Thyroid gland (tissue), 4 donors: ENCODE data around the gene MORN1. TPM values are rescaled to one million over a fixed set of nuclear protein-coding genes. Genes with fewer than 3 reads are reported as not detected.

Experiments used
- DNase-seq, 2 donors: peaks; one replicate each; pipeline ENCODE4 v3.0.0-alpha.2; 2019
- H3K27ac ChIP-seq, 3 donors: fragments of 200-600 bp; sonication (generic); 1 replicate in 2 of 3; 2 replicates in 1 of 3; pipeline ENCODE4 v1.5.1; 2016 to 2019; ENCODE audit warnings: mild to moderate bottlenecking in 1 of 3, moderate library complexity in 1 of 3
- H3K27me3 ChIP-seq: fragments of 200-600 bp; sonication (generic); one replicate; pipeline ENCODE4 v1.5.1; 2019
- H3K36me3 ChIP-seq, 2 donors: fragments of 200-600 bp; sonication (generic); one replicate each; pipeline ENCODE4 v1.5.1; 2016 to 2019
- H3K4me1 ChIP-seq, 2 donors: fragments of 200-600 bp; sonication (generic); one replicate each; pipeline ENCODE4 v1.5.1; 2017 to 2019
- H3K4me3 ChIP-seq, 3 donors: fragments of 200-600 bp; sonication (generic); replicated peaks in 1 of 3; 1 replicate in 2 of 3; 2 replicates in 1 of 3; pipeline ENCODE4 v1.5.1; 2016; ENCODE audit warnings: mild to moderate bottlenecking in 1 of 3
- H3K9me3 ChIP-seq: fragments of 200-600 bp; sonication (generic); one replicate; pipeline ENCODE4 v1.5.1; 2017
- CTCF ChIP-seq, 6 experiments: fragments of 200-600 bp in 3 of 6; fragments of 450-650 bp in 3 of 6; sonication (generic) in 3 of 6; IDR thresholded peaks; one replicate each; pipeline ENCODE4 v1.5.1; 2016 to 2019; ENCODE audit warnings: antibody characterized with exemption in 6 of 6, mild to moderate bottlenecking in 2 of 6, inconsistent platforms in 1 of 6, moderate library complexity in 1 of 6
- POLR2A ChIP-seq, 2 donors: fragments of 450-650 bp; IDR thresholded peaks; one replicate each; pipeline ENCODE4 v1.6.1; 2017; ENCODE audit warnings: antibody characterized with exemption in 2 of 2, mild to moderate bottlenecking in 2 of 2, moderate library complexity in 1 of 2
- WGBS, 2 donors: methylation state at CpG; one replicate each; pipeline ENCODE4 v1.1.5; 2017; 5-methylcytosine and 5-hydroxymethylcytosine counted together
- intact Hi-C: fragments of 100-400 bp; cut with DNase I; formaldehyde crosslinking; loops from one replicate; pipeline ENCODE4 v1.15.1; 2023
- total RNA-seq, 4 donors: library from RNA; depleted of rRNA; stranded (reverse); fragments of >200 nt; gene quantifications; one replicate each; pipeline ENCODE4 v1.2.3, GENCODE V29; 2016

Gene MORN1
- total RNA-seq, 4 donors from 2014 or later = 23.3 to 45.3 (median 33.8) TPM

- Histone ChIP-seq H3K9me3 (no peaks in the 10 kb centered on the region), H3K36me3 (no peaks in the 10 kb centered on the region), H3K4me3 (no peak overlapping the region), H3K27ac (no peak overlapping the region), H3K4me1 (no peaks in the 10 kb centered on the region), H3K27me3 (no peaks in the 10 kb centered on the region)
- no peak for DNase-seq
- intact Hi-C loops = no loop called here
- 82 to 88% methylated on average over 13 to 31 of the region's 39 CpGs for WGBS, 2 donors
- TF ChIP-seq CTCF (IDR thresholded peaks at IDR 0.05) (no peak), POLR2A (IDR thresholded peaks at IDR 0.05) (no peak)
Measured at GRCh38 chr1:2343023-2343935, 48.1 kb downstream of the MORN1 start.

DNA sequence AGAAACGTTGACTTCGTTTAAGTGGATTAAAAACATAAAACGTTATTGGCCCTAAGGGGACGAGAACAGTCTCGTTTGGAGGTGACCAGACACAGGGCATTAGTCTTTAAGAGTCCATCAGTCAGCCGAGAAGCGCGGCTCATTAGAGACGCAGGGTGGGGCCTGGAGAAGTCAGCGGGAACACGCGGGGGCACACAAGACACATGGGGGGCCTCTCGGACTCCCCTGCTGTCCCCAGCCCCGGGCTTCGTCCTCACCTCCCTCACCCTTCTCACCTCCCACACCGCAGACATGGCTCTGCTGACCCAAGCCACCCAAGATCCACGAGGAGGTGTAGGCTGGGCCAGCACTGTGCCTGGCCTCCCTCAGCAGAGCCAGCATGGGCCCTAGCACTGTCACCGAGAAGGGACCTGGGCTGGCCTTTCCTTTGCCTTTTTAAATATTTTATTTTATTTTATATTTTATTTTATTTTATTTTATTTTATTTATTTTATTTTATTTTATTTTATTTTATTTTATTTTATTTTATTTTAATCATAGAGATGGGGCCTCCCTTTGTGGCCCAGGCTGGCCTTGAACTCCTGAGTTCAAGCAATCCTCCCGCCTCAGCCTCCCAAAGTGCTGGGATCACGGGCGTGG is 48.9 kb downstream of the MORN1 start:
- Histone ChIP-seq H3K9me3 (no peaks in the 10 kb centered on the region), H3K27ac (no peak overlapping the region), H3K36me3 (no peaks in the 10 kb centered on the region), H3K4me3 (no peak overlapping the region), H3K27me3 (no peaks in the 10 kb centered on the region), H3K4me1 (no peaks in the 10 kb centered on the region)
- no peak for DNase-seq
- TF ChIP-seq CTCF (IDR thresholded peaks at IDR 0.05) (no peak), POLR2A (IDR thresholded peaks at IDR 0.05) (no peak)
- intact Hi-C loops = no loop called here
- 85 to 87% methylated on average over 21 of the region's 21 CpGs for WGBS, 2 donors

DNA sequence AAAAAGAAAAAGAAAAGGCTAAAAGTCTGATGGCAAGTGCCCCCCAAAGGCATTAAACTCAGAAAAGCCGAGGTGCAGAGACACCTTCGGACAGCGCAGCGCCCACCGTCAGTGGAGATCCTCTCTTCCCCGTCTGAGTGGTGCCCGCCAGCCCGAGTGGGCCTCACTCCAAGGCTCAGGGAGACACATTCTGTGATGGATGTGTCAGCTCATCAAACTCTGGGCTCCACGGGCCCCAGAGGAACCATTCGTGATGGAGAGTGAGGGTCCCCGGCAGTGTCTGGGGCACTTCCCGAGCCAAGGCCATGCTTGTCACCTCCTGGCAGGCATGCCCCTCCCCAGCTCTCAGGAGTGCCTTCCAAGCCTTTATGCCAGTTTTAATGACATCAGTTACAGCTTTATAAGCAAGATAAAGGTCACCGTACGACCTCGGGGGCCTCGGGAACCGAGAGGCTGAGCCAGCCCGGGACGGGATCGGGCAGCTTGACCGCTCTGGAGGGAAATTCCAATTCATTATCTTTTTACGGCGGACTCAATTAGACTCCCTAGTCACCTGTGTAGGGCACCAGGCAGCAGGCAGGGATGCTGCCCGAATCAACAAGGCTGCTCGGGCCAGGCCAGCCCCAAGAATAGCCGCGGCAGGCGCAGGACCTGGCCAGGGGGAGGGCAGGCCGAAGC is 49.5 kb downstream of the MORN1 start:
- no peak for TF ChIP-seq CTCF (IDR thresholded peaks at IDR 0.05)
- TF ChIP-seq POLR2A (IDR thresholded peaks at IDR 0.05) = no peak
- DNase-seq = no peak
- H3K4me1 ChIP-seq = no peaks in the 10 kb centered on the region
- H3K36me3 ChIP-seq = no peaks in the 10 kb centered on the region
- H3K27ac ChIP-seq = no peak overlapping the region
- WGBS, 2 donors = 90 to 91% methylated on average over 27 to 28 of the region's 29 CpGs
- no peaks in the 10 kb centered on the region for H3K9me3 ChIP-seq
- no peak overlapping the region for H3K4me3 ChIP-seq
- intact Hi-C loops = no loop called here
- H3K27me3 ChIP-seq = no peaks in the 10 kb centered on the region

DNA sequence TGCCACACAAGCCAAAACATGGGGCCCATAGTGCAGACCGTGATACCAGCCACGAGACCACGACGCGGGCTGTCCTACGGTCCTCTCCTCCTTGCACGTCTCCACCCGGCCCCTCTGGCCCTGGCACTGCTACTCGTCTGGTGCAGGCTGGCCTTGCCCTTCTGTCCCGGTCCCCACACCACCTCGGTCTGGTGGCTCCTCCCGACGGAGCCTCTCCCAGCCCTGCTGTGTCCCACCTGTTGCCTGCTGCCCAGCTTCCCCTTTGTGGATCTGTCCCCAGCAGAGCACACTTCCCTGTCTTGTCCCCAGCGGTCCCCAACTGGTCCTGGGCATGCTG is 50.5 kb downstream of the MORN1 start:
- H3K36me3 ChIP-seq = no peaks in the 10 kb centered on the region
- no peak overlapping the region for H3K27ac ChIP-seq
- intact Hi-C loops = no loop called here
- DNase-seq = no peak
- WGBS, 2 donors = 95% methylated on average over 14 of the region's 14 CpGs
- no peaks in the 10 kb centered on the region for H3K9me3 ChIP-seq
- H3K4me1 ChIP-seq = no peaks in the 10 kb centered on the region
- H3K4me3 ChIP-seq = no peak overlapping the region
- TF ChIP-seq CTCF (IDR thresholded peaks at IDR 0.05) (no peak), POLR2A (IDR thresholded peaks at IDR 0.05) (no peak)
- H3K27me3 ChIP-seq = no peaks in the 10 kb centered on the region
